ENCODE data around the gene TTLL10.

GRCh38 chr1:1216770-1217620 lies 43.3 kb downstream of the TTLL10 start:
- TF ChIP-seq, protein P1, sequence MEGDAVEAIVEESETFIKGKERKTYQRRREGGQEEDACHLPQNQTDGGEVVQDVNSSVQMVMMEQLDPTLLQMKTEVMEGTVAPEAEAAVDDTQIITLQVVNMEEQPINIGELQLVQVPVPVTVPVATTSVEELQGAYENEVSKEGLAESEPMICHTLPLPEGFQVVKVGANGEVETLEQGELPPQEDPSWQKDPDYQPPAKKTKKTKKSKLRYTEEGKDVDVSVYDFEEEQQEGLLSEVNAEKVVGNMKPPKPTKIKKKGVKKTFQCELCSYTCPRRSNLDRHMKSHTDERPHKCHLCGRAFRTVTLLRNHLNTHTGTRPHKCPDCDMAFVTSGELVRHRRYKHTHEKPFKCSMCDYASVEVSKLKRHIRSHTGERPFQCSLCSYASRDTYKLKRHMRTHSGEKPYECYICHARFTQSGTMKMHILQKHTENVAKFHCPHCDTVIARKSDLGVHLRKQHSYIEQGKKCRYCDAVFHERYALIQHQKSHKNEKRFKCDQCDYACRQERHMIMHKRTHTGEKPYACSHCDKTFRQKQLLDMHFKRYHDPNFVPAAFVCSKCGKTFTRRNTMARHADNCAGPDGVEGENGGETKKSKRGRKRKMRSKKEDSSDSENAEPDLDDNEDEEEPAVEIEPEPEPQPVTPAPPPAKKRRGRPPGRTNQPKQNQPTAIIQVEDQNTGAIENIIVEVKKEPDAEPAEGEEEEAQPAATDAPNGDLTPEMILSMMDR (IDR thresholded peaks at IDR 0.05; ENCODE audit: insufficient read depth, low read length, poor library complexity, severe bottlenecking), result no peak
- TF ChIP-seq EZH2phosphoT487 (conservative IDR thresholded peaks at IDR 0.05; ENCODE audit: low read length), result no peak
